Measurements from ENCODE around the gene DPF3. TPM values are rescaled to one million over a fixed set of nuclear protein-coding genes. Genes with fewer than 3 reads are reported as not detected.

The DPF3 gene
- total RNA-seq, 2 experiments from 2014 or later = 0.25 to 0.39 TPM

GRCh38 chr14:72779679-72780078 lies 114.2 kb downstream of the DPF3 start:
- Mint-ChIP-seq H3K9me3 (ENCODE audit: low read depth) (no peaks in the 10 kb centered on the region), H3K27ac (no peak overlapping the region), H3K4me3 (no peak overlapping the region), H3K27me3 (peaks cover 2% of the 10 kb centered on the region), H3K36me3 (ENCODE audit: low read depth) (peaks cover 2% of the 10 kb centered on the region), H3K4me1 (peaks cover 5% of the 10 kb centered on the region)
- intact Hi-C loops (cut with DNase I, micrococcal nuclease) = no loop called here
- DNase-seq (no peak), ATAC-seq (no peak)
- ChIA-PET CTCF (no interaction called here), POLR2A (no interaction called here)

- Mint-ChIP-seq H3K9me3 (ENCODE audit: low read depth) (no peaks in the 10 kb centered on the region), H3K27ac (no peak overlapping the region), H3K27me3 (peaks cover 3% of the 10 kb centered on the region), H3K4me1 (peaks cover 5% of the 10 kb centered on the region), H3K4me3 (no peak overlapping the region), H3K36me3 (ENCODE audit: low read depth) (peaks cover 2% of the 10 kb centered on the region)
- ATAC-seq (no peak), DNase-seq (no peak)
- CTCF ChIA-PET = no interaction called here
- POLR2A ChIA-PET = no interaction called here
- intact Hi-C loops (cut with DNase I, micrococcal nuclease) = no loop called here
These were observed 116.3 kb downstream of the DPF3 start for GRCh38 chr14:72777636-72778035.

DNA sequence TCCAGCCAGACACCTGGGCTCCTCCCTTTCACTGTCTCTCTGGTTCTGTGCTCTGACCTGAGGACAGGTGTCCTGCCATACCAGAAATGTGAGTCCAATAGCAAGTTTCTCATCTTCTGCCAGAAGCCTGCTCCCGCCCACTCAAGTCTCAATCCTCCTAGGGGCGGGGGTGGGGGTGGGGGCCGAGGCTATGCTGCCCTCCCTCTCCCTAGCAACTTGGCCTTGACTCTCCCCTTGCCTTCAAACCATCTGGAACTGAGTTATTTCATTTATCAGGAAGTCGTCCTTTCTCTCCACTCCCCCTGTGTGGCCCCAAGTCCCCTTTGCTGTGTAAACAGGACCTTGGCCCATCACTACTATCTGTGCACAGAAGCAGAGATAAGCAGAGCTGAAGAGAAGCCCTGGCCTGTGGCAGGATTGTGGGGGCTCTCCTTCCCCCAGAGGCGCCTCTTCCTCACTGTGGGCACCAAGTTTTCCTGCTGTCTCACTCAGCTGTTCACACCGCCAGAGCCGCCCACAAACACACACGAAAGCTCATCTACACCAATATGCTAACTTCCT lies 117.1 kb downstream of the DPF3 start:
- DNase-seq (no peak), ATAC-seq (no peak)
- peaks cover 2% of the 10 kb centered on the region for H3K36me3 Mint-ChIP-seq (ENCODE audit: low read depth)
- peaks cover 5% of the 10 kb centered on the region for H3K4me1 Mint-ChIP-seq
- peaks cover 3% of the 10 kb centered on the region for H3K27me3 Mint-ChIP-seq
- H3K4me3 Mint-ChIP-seq = no peak overlapping the region
- POLR2A ChIA-PET = no interaction called here
- CTCF ChIA-PET = no interaction called here
- intact Hi-C loops (cut with DNase I, micrococcal nuclease) = no loop called here
- no peaks in the 10 kb centered on the region for H3K9me3 Mint-ChIP-seq (ENCODE audit: low read depth)
- H3K27ac Mint-ChIP-seq = no peak overlapping the region

DNA sequence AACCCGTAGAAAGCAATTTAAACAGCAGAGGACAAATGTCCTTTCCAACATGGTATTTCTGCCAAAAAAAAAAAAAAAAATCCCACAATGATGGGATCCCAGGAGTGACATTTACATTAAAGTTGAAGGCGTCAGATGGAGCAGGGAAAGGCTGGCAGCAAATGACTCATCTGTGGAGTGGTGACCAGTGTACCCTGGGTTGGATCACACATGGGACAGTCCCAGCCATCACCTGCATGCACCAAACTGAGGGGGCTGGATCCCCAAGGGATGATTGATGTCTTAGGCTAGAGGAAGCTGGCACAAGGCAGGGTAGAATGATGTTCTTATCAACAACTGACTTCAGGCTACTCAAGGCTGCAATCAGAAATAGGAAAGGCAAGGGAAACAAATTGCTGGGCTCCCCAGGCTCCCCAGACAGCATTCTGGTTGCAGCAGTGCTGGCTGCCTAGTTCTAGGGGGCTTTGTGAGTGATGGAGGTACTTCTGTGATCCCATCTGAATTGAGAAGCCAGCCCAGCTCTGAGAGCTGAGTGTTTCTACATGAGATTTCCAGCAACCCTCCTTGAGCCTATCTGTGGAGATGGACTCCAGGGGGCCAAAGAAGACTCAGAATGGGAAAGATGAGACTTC lies 117.9 kb downstream of the DPF3 start:
- DNase-seq = no peak
- Mint-ChIP-seq H3K36me3 (ENCODE audit: low read depth) (peaks cover 2% of the 10 kb centered on the region), H3K27ac (no peak overlapping the region), H3K4me3 (no peak overlapping the region), H3K27me3 (peaks cover 3% of the 10 kb centered on the region), H3K4me1 (peaks cover 5% of the 10 kb centered on the region), H3K9me3 (ENCODE audit: low read depth) (no peaks in the 10 kb centered on the region)
- ATAC-seq = no peak
- POLR2A ChIA-PET = no interaction called here
- intact Hi-C loops (cut with DNase I, micrococcal nuclease) = no loop called here
- CTCF ChIA-PET = no interaction called here

GRCh38 chr14:72774894-72775620 lies 118.8 kb downstream of the DPF3 start:
- no peaks in the 10 kb centered on the region for H3K9me3 Mint-ChIP-seq (ENCODE audit: low read depth)
- H3K36me3 Mint-ChIP-seq (ENCODE audit: low read depth) = peaks cover 2% of the 10 kb centered on the region
- H3K27me3 Mint-ChIP-seq = peaks cover 3% of the 10 kb centered on the region
- no peak overlapping the region for H3K4me3 Mint-ChIP-seq
- no peak overlapping the region for H3K27ac Mint-ChIP-seq
- ChIA-PET CTCF (interaction anchor here (1.0 kb wide), 1 partner anchor 11 kb away, joined by 4 read pairs; no protein-coding TSS in a partner anchor), POLR2A (no interaction called here)
- intact Hi-C loops (cut with DNase I, micrococcal nuclease) = no loop called here
- DNase-seq (no peak), ATAC-seq (no peak)
- peaks cover 5% of the 10 kb centered on the region for H3K4me1 Mint-ChIP-seq

DNA sequence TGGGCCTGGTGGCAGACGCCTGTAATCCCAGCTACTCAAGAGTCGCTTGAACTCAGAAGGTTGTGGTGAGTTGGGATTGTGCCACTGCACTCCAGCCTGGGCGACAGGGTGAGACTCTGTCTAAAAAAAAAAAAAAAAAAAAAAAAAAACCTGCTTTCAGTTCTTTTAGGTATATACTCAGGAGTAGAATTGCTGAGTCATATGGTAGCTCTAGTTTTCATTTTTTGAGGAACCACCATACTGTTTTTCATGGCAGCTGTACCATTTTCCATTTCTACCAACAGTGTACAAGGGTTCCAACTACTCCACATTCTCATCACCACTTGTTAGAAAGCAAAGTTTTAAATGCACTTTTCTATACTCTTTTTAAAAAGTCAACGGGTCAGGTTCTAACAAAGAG lies 119.8 kb downstream of the DPF3 start:
- Mint-ChIP-seq H3K36me3 (ENCODE audit: low read depth) (peaks cover 2% of the 10 kb centered on the region), H3K4me3 (no peak overlapping the region), H3K27me3 (peaks cover 3% of the 10 kb centered on the region), H3K4me1 (peaks cover 5% of the 10 kb centered on the region), H3K27ac (no peak overlapping the region), H3K9me3 (ENCODE audit: low read depth) (no peaks in the 10 kb centered on the region)
- POLR2A ChIA-PET = interaction anchor here (0.6 kb wide), 1 partner anchor 24 kb away, joined by 3 read pairs; no protein-coding TSS in a partner anchor
- CTCF ChIA-PET = interaction anchor here (0.9 to 1.0 kb wide), 2 partner anchors 10 to 235 kb away, joined by 4 read pairs; no protein-coding TSS in a partner anchor
- no peak for DNase-seq
- no peak for ATAC-seq
- intact Hi-C loops (cut with DNase I, micrococcal nuclease) = no loop called here

DNA sequence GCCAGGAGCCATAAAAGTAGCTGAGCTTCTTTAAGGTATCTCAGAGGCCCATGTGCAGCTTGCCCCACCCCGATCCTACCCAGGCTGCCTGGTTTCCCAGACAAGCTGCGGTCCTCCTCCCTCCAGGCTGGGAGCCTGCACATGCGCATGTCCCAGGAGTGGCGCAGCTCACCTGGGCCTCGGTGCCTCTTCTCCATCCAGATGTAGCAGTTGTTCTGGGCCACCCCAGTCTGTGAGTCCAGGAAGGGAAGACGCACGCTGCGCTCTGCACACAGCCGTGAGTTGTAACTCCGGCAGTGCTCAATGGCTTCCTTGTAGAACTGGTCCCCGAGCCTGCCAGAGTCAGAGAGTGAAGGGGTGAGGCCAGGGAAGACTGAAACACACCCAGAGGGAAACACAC lies 122.3 kb downstream of the DPF3 start:
- intact Hi-C loops (cut with DNase I, micrococcal nuclease) = no loop called here
- ChIA-PET CTCF (no interaction called here), POLR2A (no interaction called here)
- ATAC-seq (no peak), DNase-seq (no peak)
- Mint-ChIP-seq H3K27me3 (peaks cover 3% of the 10 kb centered on the region), H3K27ac (no peak overlapping the region), H3K36me3 (ENCODE audit: low read depth) (peaks cover 6% of the 10 kb centered on the region), H3K4me3 (no peak overlapping the region), H3K4me1 (no peaks in the 10 kb centered on the region), H3K9me3 (ENCODE audit: low read depth) (peaks cover 7% of the 10 kb centered on the region)

- peaks cover 6% of the 10 kb centered on the region for H3K36me3 Mint-ChIP-seq (ENCODE audit: low read depth)
- ATAC-seq (no peak), DNase-seq (no peak)
- no peaks in the 10 kb centered on the region for H3K4me1 Mint-ChIP-seq
- intact Hi-C loops (cut with DNase I, micrococcal nuclease) = no loop called here
- H3K4me3 Mint-ChIP-seq = no peak overlapping the region
- H3K9me3 Mint-ChIP-seq (ENCODE audit: low read depth) = peaks cover 8% of the 10 kb centered on the region
- CTCF ChIA-PET = interaction anchor here (0.7 kb wide), 1 partner anchor 1606 kb away, joined by 3 read pairs; no protein-coding TSS in a partner anchor
- no peaks in the 10 kb centered on the region for H3K27me3 Mint-ChIP-seq
- POLR2A ChIA-PET = no interaction called here
- no peak overlapping the region for H3K27ac Mint-ChIP-seq
These were observed 127.6 kb downstream of the DPF3 start for GRCh38 chr14:72766296-72766695.

DNA sequence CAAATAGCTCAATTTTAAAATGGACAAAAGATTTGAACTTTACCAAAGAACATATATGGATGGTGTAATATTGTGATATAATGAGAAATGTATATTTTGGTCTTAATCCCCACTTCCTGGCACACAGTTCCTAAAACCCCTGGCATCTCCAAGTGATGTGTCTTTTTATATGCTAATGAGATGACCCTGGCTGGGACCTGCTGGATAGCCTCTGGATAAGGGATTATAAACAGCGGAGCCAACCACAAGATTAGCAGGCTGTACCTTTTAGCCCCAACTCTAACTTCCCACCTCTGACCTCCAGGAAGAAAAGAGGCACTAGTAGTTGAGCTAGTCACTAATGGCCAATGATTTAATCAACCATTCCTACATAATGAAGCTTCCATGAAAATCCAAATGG lies 130.0 kb downstream of the DPF3 start:
- Mint-ChIP-seq H3K4me3 (no peak overlapping the region), H3K27ac (no peak overlapping the region), H3K27me3 (no peaks in the 10 kb centered on the region), H3K9me3 (ENCODE audit: low read depth) (peaks cover 21% of the 10 kb centered on the region), H3K36me3 (ENCODE audit: low read depth) (peaks cover 12% of the 10 kb centered on the region), H3K4me1 (no peaks in the 10 kb centered on the region)
- CTCF ChIA-PET = interaction anchor here (1.1 kb wide), 1 partner anchor 11 kb away, joined by 4 read pairs; no protein-coding TSS in a partner anchor
- DNase-seq = no peak
- intact Hi-C loops (cut with DNase I, micrococcal nuclease) = no loop called here
- POLR2A ChIA-PET = no interaction called here
- ATAC-seq = no peak

DNA sequence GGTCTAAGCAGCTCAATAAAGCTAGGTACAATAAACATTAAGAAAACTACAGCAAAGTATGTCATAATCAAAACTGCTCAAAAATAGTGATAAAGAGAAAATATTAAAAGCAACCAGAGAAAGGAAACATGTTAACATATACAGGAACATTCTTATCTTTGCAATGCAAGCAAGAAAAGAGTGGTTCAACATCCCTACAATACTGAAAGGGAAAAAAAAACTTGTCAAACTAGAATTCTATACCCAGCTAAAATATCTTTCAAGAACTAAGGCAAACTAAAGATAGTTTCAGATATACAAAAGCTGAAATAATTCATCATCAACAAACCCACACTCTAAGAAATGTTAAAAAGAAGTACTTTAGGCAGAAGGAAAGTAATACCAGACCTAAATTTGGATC lies 134.2 kb downstream of the DPF3 start:
- peaks cover 27% of the 10 kb centered on the region for H3K9me3 Mint-ChIP-seq (ENCODE audit: low read depth)
- POLR2A ChIA-PET = no interaction called here
- DNase-seq (no peak), ATAC-seq (no peak)
- CTCF ChIA-PET = no interaction called here
- no peak overlapping the region for H3K27ac Mint-ChIP-seq
- intact Hi-C loops (cut with DNase I, micrococcal nuclease) = no loop called here
- H3K27me3 Mint-ChIP-seq = no peaks in the 10 kb centered on the region
- no peaks in the 10 kb centered on the region for H3K4me1 Mint-ChIP-seq
- no peak overlapping the region for H3K4me3 Mint-ChIP-seq
- peaks cover 6% of the 10 kb centered on the region for H3K36me3 Mint-ChIP-seq (ENCODE audit: low read depth)

DNA sequence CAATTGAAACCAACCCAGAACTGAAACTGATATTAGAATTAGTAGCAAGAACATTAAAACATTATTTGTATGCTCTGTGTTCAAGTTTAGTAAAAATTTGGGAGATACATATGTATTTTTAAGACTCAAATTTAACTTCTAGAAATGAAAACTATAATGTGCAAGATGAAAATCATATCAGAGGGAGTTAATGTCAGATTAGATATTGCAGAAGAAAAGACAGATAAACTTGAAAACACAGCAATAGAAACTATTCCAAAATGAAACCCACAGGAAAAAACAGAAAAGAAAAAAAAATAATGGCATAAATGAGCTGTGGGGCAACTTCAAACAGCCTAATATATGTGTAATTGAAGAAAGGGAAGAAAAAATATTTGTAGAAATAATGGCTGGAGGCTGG lies 134.9 kb downstream of the DPF3 start:
- Mint-ChIP-seq H3K9me3 (ENCODE audit: low read depth) (peaks cover 27% of the 10 kb centered on the region), H3K27me3 (no peaks in the 10 kb centered on the region), H3K36me3 (ENCODE audit: low read depth) (peaks cover 6% of the 10 kb centered on the region), H3K4me1 (no peaks in the 10 kb centered on the region), H3K27ac (no peak overlapping the region), H3K4me3 (no peak overlapping the region)
- intact Hi-C loops (cut with DNase I, micrococcal nuclease) = no loop called here
- ChIA-PET POLR2A (no interaction called here), CTCF (no interaction called here)
- DNase-seq = no peak
- no peak for ATAC-seq

DNA sequence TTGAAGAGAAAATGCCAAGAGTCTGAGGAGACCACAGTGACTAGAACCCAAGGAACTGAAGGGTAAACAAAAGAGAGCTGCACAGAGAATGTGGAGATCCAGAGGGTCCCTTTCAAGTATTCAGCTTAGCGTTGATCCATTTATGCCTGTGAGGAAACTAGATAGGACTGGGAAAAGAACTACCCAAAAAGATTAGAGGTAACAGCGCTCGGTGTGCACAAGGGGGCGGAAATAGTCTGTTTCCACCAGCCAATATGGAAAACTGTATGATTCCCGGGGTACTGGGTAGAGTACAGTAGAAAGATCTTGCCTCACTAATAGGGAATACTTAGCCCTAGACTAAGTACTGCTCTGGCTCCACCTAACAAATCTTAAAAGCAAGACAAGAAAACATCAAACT lies 135.5 kb downstream of the DPF3 start:
- Mint-ChIP-seq H3K27ac (no peak overlapping the region), H3K9me3 (ENCODE audit: low read depth) (peaks cover 27% of the 10 kb centered on the region), H3K4me1 (no peaks in the 10 kb centered on the region), H3K4me3 (no peak overlapping the region), H3K27me3 (no peaks in the 10 kb centered on the region), H3K36me3 (ENCODE audit: low read depth) (peaks cover 6% of the 10 kb centered on the region)
- POLR2A ChIA-PET = no interaction called here
- DNase-seq = no peak
- intact Hi-C loops (cut with DNase I, micrococcal nuclease) = no loop called here
- CTCF ChIA-PET = no interaction called here
- no peak for ATAC-seq
